GM12878 (cell line): Measurements from ENCODE around the gene PPP2R5C. TPM values are rescaled to one million over a fixed set of nuclear protein-coding genes. Genes with fewer than 3 reads are reported as not detected.
A peak's percentile ranks its signal among the peaks of the same experiment; 100 is the strongest.

Experiments used
- ATAC-seq: fragments of 200-7000 bp; cut with Tn5 transposase; 3 replicates; pipeline ENCODE4 v1.9.1; 2020; ENCODE audit warnings: mild to moderate bottlenecking, moderate library complexity
- BruUV-seq: library from RNA; stranded (reverse); fragments of 400-500 nt; replicated peaks from 2 replicates; lab custom pipeline; 2021; lab: Mats Ljungman, UMichigan
- CTCF ChIA-PET: fragments of 300-600 bp; sonication (Branson Sonifier 250); formaldehyde crosslinking; extraction: SDS; loops from one replicate; lab custom pipeline; 2021; ENCODE audit warnings: inconsistent platforms; lab: Yijun Ruan, JAX
- POLR2A ChIA-PET: fragments of 350-600 bp; formaldehyde crosslinking; extraction: SDS; loops from one replicate; lab custom pipeline; 2021; ENCODE audit warnings: inconsistent platforms; lab: Charles Lee
- RAD21 ChIA-PET: fragments of 300-600 bp; sonication (Branson Sonifier 250); formaldehyde crosslinking; loops from one replicate; lab custom pipeline; 2023; ENCODE audit warnings: antibody characterized with exemption; ENCODE audit not compliant: unreplicated experiment; lab: Charles Lee
- SMC1A ChIA-PET: fragments of 300-600 bp; sonication (Branson Sonifier 250); formaldehyde crosslinking; loops from one replicate; lab custom pipeline; 2023; ENCODE audit not compliant: unreplicated experiment, uncharacterized antibody; lab: Charles Lee
- DNase-seq: peaks from one replicate; pipeline ENCODE4 v3.0.0-alpha.2; 2011; ENCODE audit warnings: low read depth, low spot score
- FAIRE-seq: peaks from 3 replicates; lab custom pipeline; 2011; peaks lifted over from hg19 to GRCh38; lab: Jason Lieb, UNC
- H2AFZ ChIP-seq: 2 replicates; pipeline ENCODE4 v1.6.0; 2011; ENCODE audit warnings: low read depth, low read length, control low read depth; ENCODE audit not compliant: control insufficient read depth
- H3K27ac ChIP-seq: 2 replicates; pipeline ENCODE4 v1.5.1; 2011; ENCODE audit warnings: control low read depth; ENCODE audit not compliant: control insufficient read depth, insufficient read depth
- H3K27me3 ChIP-seq, 2 experiments: replicated peaks in 1 of 2; 2 replicates each; pipeline versions ENCODE4 v1.6.0 to v1.6.1; 2011; ENCODE audit warnings: low read length in 1 of 2; ENCODE audit not compliant: control insufficient read depth in 2 of 2, insufficient read depth in 2 of 2
- H3K36me3 ChIP-seq, 2 experiments: 2 replicates each; pipeline ENCODE4 v1.5.1; 2011; ENCODE audit warnings: low read length in 1 of 2; ENCODE audit not compliant: control insufficient read depth in 2 of 2, insufficient read depth in 2 of 2
- H3K4me1 ChIP-seq: 2 replicates; pipeline ENCODE4 v1.6.1; 2011; ENCODE audit warnings: mild to moderate bottlenecking, low read length, moderate library complexity, mixed read lengths; ENCODE audit not compliant: control insufficient read depth, insufficient read depth
- H3K4me2 ChIP-seq: 2 replicates; pipeline ENCODE4 v1.6.0; 2011; ENCODE audit warnings: control low read depth; ENCODE audit not compliant: control insufficient read depth, insufficient read depth
- H3K4me3 ChIP-seq: fragments of 200-600 bp; sonication (generic); 2 replicates; pipeline ENCODE4 v1.5.1; 2016
- H3K79me2 ChIP-seq: 2 replicates; pipeline ENCODE4 v1.6.0; 2011; ENCODE audit warnings: low read length; ENCODE audit not compliant: control insufficient read depth, insufficient read depth
- H3K9ac ChIP-seq: 2 replicates; pipeline ENCODE4 v1.8.0; 2011; ENCODE audit warnings: low read length, control low read depth, mixed read lengths; ENCODE audit not compliant: control insufficient read depth, insufficient read depth
- H3K9me3 ChIP-seq: replicated peaks from 3 replicates; pipeline ENCODE4 v1.5.1; 2011; ENCODE audit warnings: mild to moderate bottlenecking, low read length; ENCODE audit not compliant: control insufficient read depth, insufficient read depth
- H4K20me1 ChIP-seq: 2 replicates; pipeline ENCODE4 v1.6.0; 2011; ENCODE audit not compliant: control insufficient read depth, insufficient read depth
- ATF7 ChIP-seq: fragments of 450-650 bp; IDR thresholded peaks from 2 replicates; pipeline ENCODE4 v1.6.1; 2016; ENCODE audit warnings: low read depth, mild to moderate bottlenecking
- NBN ChIP-seq: fragments of 450-650 bp; IDR thresholded peaks from 2 replicates; pipeline ENCODE4 v1.6.1; 2016
- NKRF ChIP-seq: fragments of 450-650 bp; conservative IDR thresholded peaks from 2 replicates; pipeline ENCODE4 v1.6.1; 2017; ENCODE audit warnings: mild to moderate bottlenecking, moderate library complexity
- SUPT20H ChIP-seq: IDR thresholded peaks from 2 replicates; pipeline ENCODE4 v1.6.1; 2011; ENCODE audit warnings: low read depth, mild to moderate bottlenecking, low read length, moderate library complexity, borderline replicate concordance; ENCODE audit not compliant: control insufficient read depth
- SUZ12 ChIP-seq: fragments of 200-600 bp; sonication (generic); IDR thresholded peaks from one replicate; pipeline ENCODE4 v1.6.1; 2018; ENCODE audit warnings: antibody characterized with exemption, mild to moderate bottlenecking; ENCODE audit not compliant: unreplicated experiment
- WGBS: methylation state at CpG from one replicate; pipeline ENCODE4 v1.1.6; 2016; ENCODE audit warnings: low lambda C conversion rate; ENCODE audit not compliant: insufficient replicate concordance, insufficient coverage; ENCODE audit errors: missing lambda C conversion rate; 5-methylcytosine and 5-hydroxymethylcytosine counted together
- in situ Hi-C: fragments of 300-500 bp; cut with MboI; formaldehyde crosslinking; loops from 9 replicates; pipeline ENCODE4 v1.14.3; 2018; ENCODE audit warnings: mixed read lengths
- intact Hi-C: fragments of 100-400 bp; cut with micrococcal nuclease; formaldehyde crosslinking; loops from one replicate; pipeline ENCODE4 v1.14.2; 2022; ENCODE audit not compliant: unreplicated experiment
- polyA plus RNA-seq, 11 experiments: library from polyadenylated mRNA; depleted of rRNA in 4 of 11; unstranded in 6 of 11; stranded (reverse) in 5 of 11; fragments of >200 nt; fragmentation: Nextera tagmentation in 4 of 11; fragmentation: Illumina TruSeq in 1 of 11; extraction: Ambion mirVana in 4 of 11; extraction: Trizol in 1 of 11; gene quantifications; 1 replicate in 1 of 11; 2 replicates in 10 of 11; pipeline versions ENCODE4 v1.2.1 to v1.2.3, GENCODE V29; 2011 to 2016; ENCODE audit warnings: inconsistent platforms in 2 of 11, missing spikeins in 2 of 11, low read depth in 1 of 11
- total RNA-seq, 4 experiments: library from RNA; depleted of rRNA in 3 of 4; stranded (reverse); fragments of >200 nt in 3 of 4; fragmentation: Illumina TruSeq in 1 of 4; extraction: Trizol in 1 of 4; gene quantifications; 2 replicates each; pipeline versions ENCODE4 v1.2.1 to v1.2.3, GENCODE V29; 2013 to 2021

PPP2R5C gene
- total and polyA plus RNA-seq, 10 of the 15 experiments (the other 5 are each of a cell fraction or from before 2014, with no cell fraction given), result 106 to 199 (median 144) TPM

DNA sequence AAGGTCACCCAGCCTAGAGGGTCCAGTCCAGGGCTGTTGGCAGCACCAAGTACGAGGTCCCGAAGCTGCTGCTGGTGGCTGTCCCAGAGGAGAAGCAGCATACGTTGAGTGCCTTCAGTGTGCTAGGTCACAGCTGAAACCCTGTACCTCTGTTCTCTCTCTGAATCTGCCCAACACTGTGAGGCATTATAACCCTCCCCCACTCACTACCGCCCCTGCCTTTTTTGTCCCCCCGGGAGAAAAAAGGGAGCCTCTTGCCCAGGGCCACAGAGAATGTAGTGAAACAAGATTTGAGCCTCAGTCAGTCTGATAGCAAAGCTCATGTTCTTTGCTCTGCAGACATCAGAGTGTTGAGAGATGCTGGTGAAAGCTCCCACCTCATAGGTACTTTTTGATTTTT is 53.4 kb downstream of the PPP2R5C start:
- intact Hi-C loops, result no loop called here
- no peak for FAIRE-seq
- no peak overlapping the region for H3K9ac ChIP-seq

More for the DNA sequence above, 53.4 kb downstream of the PPP2R5C start:
- Histone ChIP-seq H2AFZ (no peak overlapping the region), H3K4me1 (peaks cover 37% of the 10 kb centered on the region), H3K9me3 (no peaks in the 10 kb centered on the region), H3K4me3 (peak overlapping the region; percentile 38; the same call in 1 of the 2 replicates), H4K20me1 (no peaks in the 10 kb centered on the region), H3K79me2 (peaks cover 95% of the 10 kb centered on the region), H3K36me3 (peaks cover 3% of the 10 kb centered on the region in 2 experiments; a peak in 3 of 4 replicates), H3K4me2 (peak overlapping the region; percentile 96), H3K27ac (peak overlapping the region; percentile 26), H3K27me3 (no peaks in the 10 kb centered on the region)
- ChIA-PET POLR2A (interaction anchor here (1.4 to 10.3 kb wide), 2 partner anchors 10 to 16 kb away, joined by 3 to 176 read pairs; no protein-coding TSS in a partner anchor), SMC1A (interaction anchor here (0.6 to 3.9 kb wide), 9 partner anchors 9 to 84 kb away, joined by 3 to 48 read pairs (median 3); no protein-coding TSS in a partner anchor), CTCF (interaction anchor here (1.3 to 2.7 kb wide), 2 partner anchors 10 to 108 kb away, joined by 3 to 26 read pairs; no protein-coding TSS in a partner anchor), RAD21 (interaction anchor here (1.0 to 8.8 kb wide), 2 partner anchors 10 to 30 kb away, joined by 3 to 111 read pairs; no protein-coding TSS in a partner anchor)
- BruUV-seq, result no TSS peak
- 42% methylated on average over 5 of the region's 5 CpGs for WGBS
- in situ Hi-C loops, result no loop called here
- DNase-seq (no peak), ATAC-seq (peak; percentile 13)
- TF ChIP-seq SUZ12 (no peak), SUPT20H (no peak), ATF7 (no peak), NBN (no peak), NKRF (no peak)
